Transverse colon (tissue), 3 donors: ENCODE measurements around the gene RAD52.

Source experiments
- CTCF ChIP-seq, 5 experiments: fragments of 200-600 bp in 3 of 5; fragments of 450-650 bp in 2 of 5; sonication (generic) in 3 of 5; IDR thresholded peaks; 1 replicate in 2 of 5; 2 replicates in 3 of 5; pipeline ENCODE4 v1.5.1; 2016 to 2017; ENCODE audit warnings: antibody characterized with exemption in 5 of 5, inconsistent platforms in 3 of 5, mild to moderate bottlenecking in 2 of 5, moderate library complexity in 1 of 5
- POLR2A ChIP-seq: fragments of 450-650 bp; IDR thresholded peaks from one replicate; pipeline ENCODE4 v1.6.1; 2016; ENCODE audit warnings: antibody characterized with exemption, mild to moderate bottlenecking, moderate library complexity

GRCh38 chr12:981961-982360 is 32.5 kb upstream of the RAD52 start:
- TF ChIP-seq POLR2A: no peak
- no peak for TF ChIP-seq CTCF (IDR thresholded peaks at IDR 0.05)
